Activated T-cell treated with anti-CD3 and anti-CD28 coated beads, Interleukin-2, amount 50 U/mL, for 4 hours (primary cell): ENCODE measurements around the gene GALNT7. TPM values are rescaled to one million over a fixed set of nuclear protein-coding genes. Genes with fewer than 3 reads are reported as not detected.

Experiments
- ATAC-seq, 2 donors: fragments of 200-7000 bp; cut with Tn5 transposase; one replicate each; pipeline ENCODE4 v1.10.0; 2021
- DNase-seq: peaks from one replicate; pipeline ENCODE4 v3.0.0-alpha.2; 2020
- H3K27me3 Mint-ChIP-seq: one replicate; pipeline ENCODE4 v1.8.0; 2021; ENCODE audit warnings: low read depth, mixed read lengths
- H3K36me3 Mint-ChIP-seq: one replicate; pipeline ENCODE4 v1.8.0; 2022; ENCODE audit warnings: mixed read lengths; ENCODE audit not compliant: insufficient read depth
- H3K4me1 Mint-ChIP-seq: one replicate; pipeline ENCODE4 v1.8.0; 2021; ENCODE audit warnings: low read depth, mixed read lengths
- H3K4me3 Mint-ChIP-seq: one replicate; pipeline ENCODE4 v1.8.0; 2021; ENCODE audit warnings: mild to moderate bottlenecking, moderate library complexity, mixed read lengths
- H3K9me3 Mint-ChIP-seq: one replicate; pipeline ENCODE4 v1.8.0; 2021; ENCODE audit warnings: mixed read lengths
- total RNA-seq, 3 donors: library from RNA; stranded (reverse); gene quantifications; one replicate each; pipeline ENCODE4 v1.2.1, GENCODE V29; 2021

GALNT7 gene
- total RNA-seq, 3 donors from 2014 or later = 10.0 to 10.3 (median 10.2) TPM

DNA sequence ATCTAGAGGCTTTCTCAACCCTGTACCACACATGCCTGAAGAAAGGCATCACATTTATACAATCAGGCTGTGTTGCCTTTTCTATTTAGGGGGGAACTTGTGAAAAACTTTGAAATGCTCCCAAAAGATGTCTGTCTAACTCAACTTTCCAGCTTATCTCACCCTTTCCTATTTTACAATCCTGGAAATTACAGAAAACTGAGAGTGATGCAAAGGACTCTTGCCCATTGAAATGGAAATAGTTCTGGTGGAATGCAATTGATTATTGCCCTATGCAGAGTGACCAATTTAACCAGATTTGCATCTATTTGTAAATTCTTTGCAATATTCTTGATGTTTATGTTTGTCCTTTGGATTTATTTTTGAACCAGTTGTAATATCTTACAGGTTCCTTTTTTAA lies 77.3 kb downstream of the GALNT7 start:
- Mint-ChIP-seq H3K9me3 (no peaks in the 10 kb centered on the region), H3K36me3 (peaks cover 11% of the 10 kb centered on the region), H3K4me3 (no peak overlapping the region), H3K4me1 (peaks cover 30% of the 10 kb centered on the region), H3K27me3 (no peaks in the 10 kb centered on the region)
- no peak for DNase-seq
- no peak for ATAC-seq

DNA sequence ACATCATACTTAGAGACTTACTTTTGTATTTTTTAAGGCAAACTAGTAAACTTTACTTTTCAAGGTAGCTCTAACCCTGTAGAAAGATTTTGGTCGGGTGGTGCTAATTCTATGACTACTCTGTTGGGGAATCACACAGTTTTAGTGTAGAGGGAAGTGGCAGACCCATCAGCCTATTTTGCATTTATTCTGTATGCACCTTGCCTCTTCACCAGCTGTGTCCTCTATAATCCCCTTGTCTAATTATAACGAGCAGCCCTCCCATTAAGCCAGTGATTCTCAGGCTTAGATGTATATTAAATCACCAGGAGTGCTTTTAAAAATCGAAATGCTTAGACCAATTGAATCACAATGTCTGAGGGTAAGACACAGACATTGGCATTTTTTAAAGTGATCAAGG lies 78.1 kb downstream of the GALNT7 start:
- DNase-seq (no peak), ATAC-seq (no peak)
- peaks cover 29% of the 10 kb centered on the region for H3K4me1 Mint-ChIP-seq
- H3K27me3 Mint-ChIP-seq = no peaks in the 10 kb centered on the region
- H3K36me3 Mint-ChIP-seq = peaks cover 14% of the 10 kb centered on the region
- H3K9me3 Mint-ChIP-seq = no peaks in the 10 kb centered on the region
- H3K4me3 Mint-ChIP-seq = no peak overlapping the region

DNA sequence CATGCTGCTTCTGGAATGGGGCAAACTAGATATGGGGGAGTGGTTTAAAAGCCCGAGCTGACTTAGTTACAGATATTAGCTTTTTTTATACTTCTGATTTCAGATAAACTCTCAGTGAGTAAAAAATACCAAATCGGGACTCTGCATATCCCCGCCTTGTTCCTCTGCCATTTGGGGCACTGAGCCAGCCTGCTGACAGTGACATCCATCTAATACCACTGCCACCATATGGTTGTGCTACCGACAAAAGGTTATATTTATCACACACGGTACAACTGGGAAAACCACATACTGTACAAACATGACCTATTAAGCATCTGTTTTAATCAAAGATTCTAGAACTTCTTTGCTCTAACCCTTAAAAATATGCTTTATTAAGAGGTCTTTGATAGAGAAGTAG lies 78.7 kb downstream of the GALNT7 start:
- Mint-ChIP-seq H3K9me3 (no peaks in the 10 kb centered on the region), H3K4me3 (no peak overlapping the region), H3K36me3 (peaks cover 14% of the 10 kb centered on the region), H3K27me3 (no peaks in the 10 kb centered on the region), H3K4me1 (peaks cover 28% of the 10 kb centered on the region)
- ATAC-seq = no peak
- no peak for DNase-seq

DNA sequence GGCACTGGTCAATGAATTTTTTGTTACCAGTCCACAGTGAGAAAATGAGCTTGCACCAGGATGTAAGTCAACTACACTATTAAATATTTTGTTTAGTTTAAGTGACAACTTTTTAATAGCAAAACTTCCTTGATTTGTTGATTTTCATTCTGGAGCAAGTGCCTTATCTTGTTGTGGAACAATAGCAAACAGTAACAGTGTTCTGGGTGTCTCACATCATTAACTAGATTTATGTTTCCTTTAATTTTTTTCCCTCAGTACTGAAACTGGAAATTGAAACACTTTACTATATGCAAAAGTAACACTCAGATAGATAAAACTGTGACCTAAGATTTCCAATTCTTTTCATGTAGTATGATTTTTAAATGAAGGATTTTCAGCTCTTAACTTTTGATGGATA lies 80.1 kb downstream of the GALNT7 start:
- Mint-ChIP-seq H3K9me3 (no peaks in the 10 kb centered on the region), H3K36me3 (peaks cover 16% of the 10 kb centered on the region), H3K4me1 (peaks cover 27% of the 10 kb centered on the region), H3K27me3 (no peaks in the 10 kb centered on the region), H3K4me3 (no peak overlapping the region)
- DNase-seq (no peak), ATAC-seq (no peak)

DNA sequence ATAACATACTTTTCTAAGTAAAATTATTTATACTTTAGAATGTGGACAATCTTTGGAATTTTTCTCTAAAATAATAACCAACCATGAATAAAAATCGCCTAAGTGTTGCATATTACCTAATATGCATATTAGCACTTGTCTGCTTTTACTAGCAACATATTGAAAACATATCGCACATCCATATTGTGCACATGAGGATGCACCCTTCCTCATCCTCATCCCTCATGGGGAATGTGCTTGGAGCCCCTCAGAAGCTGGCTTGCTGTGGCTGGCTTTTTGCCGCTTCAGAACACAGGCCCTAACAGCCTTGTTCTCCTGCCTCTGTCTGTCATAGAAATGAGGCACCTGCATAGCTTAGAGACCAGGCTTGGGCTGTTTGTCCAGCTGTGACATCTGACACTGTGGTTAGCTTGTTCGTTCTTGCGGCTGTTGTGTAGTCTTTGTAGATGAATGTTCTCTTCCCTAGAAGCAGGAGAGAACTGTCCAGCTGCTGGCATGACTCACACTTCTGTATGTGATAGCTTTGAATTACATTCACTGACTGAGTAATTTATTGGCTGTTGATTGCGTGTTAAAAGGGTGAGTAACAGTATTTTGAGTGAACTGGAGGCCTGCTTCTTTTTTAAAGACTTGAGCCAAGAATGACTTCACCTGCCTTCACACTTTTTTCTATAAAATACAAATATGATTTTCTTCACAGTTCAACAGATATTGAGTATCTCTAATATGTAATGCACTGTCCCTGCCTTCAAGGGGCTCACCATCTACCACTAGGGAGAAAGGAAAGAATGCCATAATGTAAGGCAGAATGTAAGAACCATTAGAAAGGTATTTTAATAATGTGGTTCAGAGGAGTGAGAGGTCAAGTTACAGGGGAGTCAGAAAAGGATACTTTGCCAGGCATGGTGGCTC lies 83.7 kb downstream of the GALNT7 start:
- H3K36me3 Mint-ChIP-seq = peaks cover 16% of the 10 kb centered on the region
- peak; percentile 77 to 78 for ATAC-seq
- H3K4me3 Mint-ChIP-seq = no peak overlapping the region
- H3K27me3 Mint-ChIP-seq = no peaks in the 10 kb centered on the region
- H3K4me1 Mint-ChIP-seq = peaks cover 15% of the 10 kb centered on the region
- DNase-seq = no peak
- H3K9me3 Mint-ChIP-seq = no peaks in the 10 kb centered on the region

DNA sequence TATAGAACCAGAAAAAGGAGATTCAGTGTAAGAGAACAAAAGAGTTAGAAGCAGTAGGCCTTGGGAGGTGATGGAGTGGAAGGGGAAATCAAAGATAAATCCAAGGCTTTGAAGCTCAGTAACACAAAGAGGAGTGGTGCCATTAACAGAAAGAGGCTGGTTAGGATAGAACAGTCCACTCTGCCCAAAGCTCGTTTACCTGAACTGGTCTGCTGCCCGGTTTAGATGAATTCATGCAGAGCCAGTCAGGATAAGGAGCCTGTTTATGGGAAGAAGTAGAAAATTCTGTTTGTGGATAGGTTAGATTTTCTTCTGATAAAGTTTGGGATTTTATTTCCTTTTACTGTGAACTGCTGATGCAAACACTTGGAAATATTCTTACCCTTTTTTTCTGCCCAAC lies 85.0 kb downstream of the GALNT7 start:
- peaks cover 15% of the 10 kb centered on the region for H3K4me1 Mint-ChIP-seq
- H3K9me3 Mint-ChIP-seq = no peaks in the 10 kb centered on the region
- no peaks in the 10 kb centered on the region for H3K27me3 Mint-ChIP-seq
- no peak for DNase-seq
- H3K4me3 Mint-ChIP-seq = no peak overlapping the region
- peaks cover 10% of the 10 kb centered on the region for H3K36me3 Mint-ChIP-seq
- no peak for ATAC-seq

DNA sequence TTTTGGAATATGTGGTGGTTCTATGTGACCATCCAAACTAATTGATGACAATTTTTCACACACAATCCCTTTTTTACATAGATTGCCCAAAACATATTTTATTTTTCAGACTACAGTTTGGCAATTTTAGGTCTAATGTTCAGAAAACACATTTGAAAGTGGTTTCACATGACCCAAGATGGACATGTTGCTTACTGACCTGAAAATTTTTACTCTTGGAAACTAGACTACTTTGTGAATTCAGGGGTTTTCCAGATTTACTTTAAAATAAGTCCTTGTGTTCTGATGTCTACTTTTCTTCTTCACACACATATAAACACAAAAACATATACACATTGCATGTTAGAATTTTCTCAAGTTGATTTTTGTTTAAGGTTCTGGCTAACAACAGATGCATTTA lies 86.0 kb downstream of the GALNT7 start:
- H3K36me3 Mint-ChIP-seq = peaks cover 10% of the 10 kb centered on the region
- H3K9me3 Mint-ChIP-seq = no peaks in the 10 kb centered on the region
- H3K4me1 Mint-ChIP-seq = peaks cover 15% of the 10 kb centered on the region
- H3K4me3 Mint-ChIP-seq = no peak overlapping the region
- no peaks in the 10 kb centered on the region for H3K27me3 Mint-ChIP-seq
- no peak for DNase-seq
- no peak for ATAC-seq

DNA sequence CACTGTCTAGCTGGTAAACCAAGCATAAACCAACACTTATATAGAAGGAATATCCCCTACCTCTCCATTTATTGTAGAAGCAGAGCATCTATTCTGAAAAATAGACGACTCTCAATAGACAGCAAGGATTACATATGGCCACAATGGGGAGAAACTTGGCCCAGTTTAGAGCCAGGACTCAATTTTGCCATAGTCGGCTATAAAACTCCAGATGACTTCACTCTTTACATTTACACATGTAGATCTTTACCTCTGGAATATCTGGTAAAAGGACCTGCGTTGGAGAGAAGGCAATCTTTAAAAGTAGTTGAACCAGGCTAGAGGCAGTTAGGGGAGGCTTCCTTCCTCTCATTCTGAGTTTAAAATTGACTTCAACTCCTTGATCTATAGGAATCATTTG lies 88.2 kb downstream of the GALNT7 start:
- DNase-seq (no peak), ATAC-seq (no peak)
- peaks cover 2% of the 10 kb centered on the region for H3K36me3 Mint-ChIP-seq
- H3K4me3 Mint-ChIP-seq = no peak overlapping the region
- H3K9me3 Mint-ChIP-seq = no peaks in the 10 kb centered on the region
- peaks cover 9% of the 10 kb centered on the region for H3K4me1 Mint-ChIP-seq
- H3K27me3 Mint-ChIP-seq = no peaks in the 10 kb centered on the region

DNA sequence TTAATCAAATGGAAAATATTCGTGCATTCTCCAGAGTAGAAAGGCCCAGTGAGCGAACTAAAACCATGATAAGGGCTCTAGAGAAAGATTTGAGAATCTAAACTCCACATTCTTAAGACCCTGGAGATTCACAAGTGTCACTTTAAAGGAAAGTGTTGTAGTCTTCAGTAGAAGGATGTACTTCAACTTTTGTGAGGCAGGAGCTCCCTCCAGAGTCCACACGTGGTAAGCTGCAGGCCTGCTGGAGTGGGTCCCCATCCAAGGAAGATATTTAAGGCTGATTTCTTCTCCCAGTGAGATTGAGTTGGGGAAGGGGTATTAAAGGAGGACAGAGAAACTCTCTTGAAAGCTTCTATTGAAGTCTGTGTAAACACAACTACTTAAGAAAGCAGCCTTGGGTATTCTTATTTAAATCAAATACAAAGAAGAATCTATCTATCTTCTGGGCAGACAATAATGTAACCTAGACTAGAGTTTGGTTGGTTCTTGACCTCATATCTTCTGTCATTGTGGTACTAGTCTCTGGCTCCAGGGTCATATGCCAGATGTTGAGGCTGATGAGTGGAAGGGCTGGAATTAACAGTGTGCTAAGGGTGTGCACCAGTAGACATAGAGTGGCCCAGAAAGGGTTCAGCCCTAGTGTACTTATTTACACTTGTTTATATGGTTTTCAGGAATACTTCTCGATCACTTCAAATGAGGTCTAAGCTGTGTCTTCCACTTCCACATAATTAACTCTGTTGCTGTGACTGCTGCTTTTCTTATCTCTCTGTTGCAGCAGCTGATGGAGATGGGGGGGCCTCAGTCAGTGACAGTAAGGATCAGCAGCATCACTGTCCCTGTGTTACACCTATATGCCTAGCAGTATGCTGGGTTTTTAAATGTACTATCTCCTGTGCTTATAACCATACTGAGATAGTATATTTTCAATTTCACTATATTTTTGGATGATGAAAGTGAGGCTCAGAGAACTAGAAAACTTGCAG lies 89.4 kb downstream of the GALNT7 start:
- H3K27me3 Mint-ChIP-seq = no peaks in the 10 kb centered on the region
- ATAC-seq (peak; percentile 67 to 84), DNase-seq (peak; percentile 50)
- no peaks in the 10 kb centered on the region for H3K9me3 Mint-ChIP-seq
- H3K36me3 Mint-ChIP-seq = no peaks in the 10 kb centered on the region
- no peak overlapping the region for H3K4me3 Mint-ChIP-seq
- H3K4me1 Mint-ChIP-seq = peaks cover 8% of the 10 kb centered on the region

DNA sequence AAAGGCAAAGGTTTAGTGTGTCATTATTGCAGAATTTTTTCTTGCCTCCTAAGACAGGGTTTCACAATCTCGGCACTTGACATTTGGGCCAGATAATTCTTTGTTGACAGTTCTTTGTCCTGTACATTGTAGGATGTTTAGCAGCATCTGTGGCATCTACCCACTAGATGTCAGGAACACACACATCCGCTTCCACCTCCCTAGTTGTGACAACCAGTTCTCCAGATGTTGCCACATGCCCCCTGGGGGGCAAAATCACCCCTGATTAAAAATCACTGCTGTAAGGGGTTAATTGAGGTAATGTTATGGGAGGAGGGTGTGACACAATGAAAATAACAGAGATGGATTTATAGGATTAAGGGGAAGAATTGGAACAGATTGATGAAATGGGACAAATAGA lies 90.3 kb downstream of the GALNT7 start:
- H3K27me3 Mint-ChIP-seq = no peaks in the 10 kb centered on the region

DNA sequence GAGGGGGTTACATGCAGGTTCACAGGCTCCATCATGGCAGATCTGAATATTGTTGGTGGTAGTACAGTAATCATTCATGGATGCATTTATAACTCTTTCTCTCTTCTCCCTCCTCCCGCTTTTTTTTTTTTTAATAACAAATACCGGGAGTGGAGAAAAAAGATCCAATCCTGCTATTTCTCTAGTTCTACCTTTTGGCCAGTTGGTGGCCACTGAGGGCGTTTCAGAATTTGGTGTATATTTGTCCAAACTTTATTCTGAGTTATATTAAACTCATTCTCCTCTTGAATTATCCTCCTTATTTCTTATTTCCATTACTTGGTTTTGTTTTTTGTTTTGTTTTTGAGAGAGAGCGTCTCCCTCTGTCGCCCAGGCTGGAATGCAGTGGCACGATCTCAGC lies 90.7 kb downstream of the GALNT7 start:
- no peak for DNase-seq
- no peak for ATAC-seq
- Mint-ChIP-seq H3K4me1 (peaks cover 9% of the 10 kb centered on the region), H3K27me3 (no peaks in the 10 kb centered on the region), H3K36me3 (no peaks in the 10 kb centered on the region), H3K4me3 (no peak overlapping the region), H3K9me3 (no peaks in the 10 kb centered on the region)

More for the DNA sequence above, 90.3 kb downstream of the GALNT7 start:
- Mint-ChIP-seq H3K4me3 (no peak overlapping the region), H3K9me3 (no peaks in the 10 kb centered on the region), H3K36me3 (no peaks in the 10 kb centered on the region), H3K4me1 (peaks cover 5% of the 10 kb centered on the region)
- DNase-seq (no peak), ATAC-seq (no peak)

DNA sequence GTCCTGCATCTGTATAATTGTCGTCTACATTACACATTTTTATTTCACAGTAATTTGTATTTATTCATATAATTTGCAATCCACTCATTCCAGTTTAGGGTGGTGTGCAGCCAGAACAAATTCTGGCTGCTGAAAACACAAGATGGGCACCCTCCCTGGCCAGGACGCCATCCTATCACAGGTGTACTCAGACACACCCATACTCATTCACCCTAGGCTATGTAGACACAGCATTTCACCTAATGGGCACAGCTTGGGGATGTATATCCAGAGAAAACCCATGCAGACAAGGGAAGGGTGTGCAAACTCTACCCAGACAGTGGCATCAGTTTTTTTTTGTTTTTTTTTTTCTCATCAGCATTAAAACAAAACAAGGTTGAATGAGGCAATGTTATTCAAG lies 92.4 kb downstream of the GALNT7 start:
- ATAC-seq = no peak
- Mint-ChIP-seq H3K9me3 (no peaks in the 10 kb centered on the region), H3K4me3 (no peak overlapping the region)

DNA sequence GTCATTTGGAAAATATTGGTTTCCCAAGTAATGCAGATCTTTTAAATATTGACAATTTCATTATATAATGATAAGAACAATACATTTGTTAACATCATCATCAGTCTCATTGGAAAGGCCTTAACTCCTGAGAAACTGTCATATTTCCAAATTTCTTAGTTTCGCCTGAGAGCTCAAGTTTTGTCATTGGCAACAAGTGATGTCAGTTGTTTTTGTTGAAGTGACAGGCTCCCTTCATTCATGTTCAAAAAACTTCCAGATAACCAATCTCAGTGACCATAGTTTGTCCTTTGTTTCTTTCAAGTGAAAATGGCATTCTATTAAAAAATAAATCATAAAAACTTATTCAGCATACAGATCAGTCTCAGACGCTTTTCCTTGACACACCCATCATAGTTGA lies 93.8 kb downstream of the GALNT7 start:
- ATAC-seq (no peak), DNase-seq (no peak)
- Mint-ChIP-seq H3K4me3 (no peak overlapping the region), H3K27me3 (no peaks in the 10 kb centered on the region), H3K36me3 (no peaks in the 10 kb centered on the region), H3K4me1 (peaks cover 21% of the 10 kb centered on the region), H3K9me3 (no peaks in the 10 kb centered on the region)

More for the DNA sequence above, 92.4 kb downstream of the GALNT7 start:
- DNase-seq = no peak
- Mint-ChIP-seq H3K4me1 (peaks cover 20% of the 10 kb centered on the region), H3K36me3 (no peaks in the 10 kb centered on the region), H3K27me3 (no peaks in the 10 kb centered on the region)

DNA sequence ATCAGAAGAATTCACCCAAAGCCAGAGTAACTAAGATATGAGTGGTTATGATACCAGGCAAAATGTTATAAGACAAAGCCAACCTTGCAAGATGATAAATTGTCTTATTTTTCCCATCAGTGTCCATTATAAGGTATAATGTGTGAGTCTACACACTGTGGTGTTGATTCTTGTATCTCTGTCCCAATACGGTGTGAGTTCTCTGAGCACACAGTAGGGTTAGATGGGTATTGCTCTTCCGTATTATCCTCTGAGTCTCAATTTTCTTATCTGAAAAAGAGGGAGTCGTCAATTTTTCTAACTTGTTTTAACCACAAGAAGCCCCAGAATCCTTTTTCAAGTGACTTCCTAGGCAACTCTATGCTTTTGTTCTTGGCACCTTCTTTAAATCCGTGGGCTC lies 95.6 kb downstream of the GALNT7 start:
- peaks cover 28% of the 10 kb centered on the region for H3K4me1 Mint-ChIP-seq
- no peak overlapping the region for H3K4me3 Mint-ChIP-seq
- ATAC-seq (no peak), DNase-seq (no peak)
- H3K27me3 Mint-ChIP-seq = no peaks in the 10 kb centered on the region
- H3K36me3 Mint-ChIP-seq = no peaks in the 10 kb centered on the region
- no peaks in the 10 kb centered on the region for H3K9me3 Mint-ChIP-seq
